ENCODE data around the gene CXorf58.
"Not testable (repeated sequence)": the region's sequence is repeated elsewhere in the genome, so short reads cannot be mapped to it uniquely, and the experiment has no call there.

The CXorf58 gene

GRCh38 chrX:23959781-23960180 lies 52.0 kb downstream of the CXorf58 start:
- TF ChIP-seq CTCF (conservative IDR thresholded peaks at IDR 0.05) (no peak), ZFX (IDR thresholded peaks at IDR 0.05) (no peak)
- H3K27ac ChIP-seq = no peak overlapping the region

GRCh38 chrX:23964191-23964590 lies 56.4 kb downstream of the CXorf58 start:
- TF ChIP-seq ZFX (IDR thresholded peaks at IDR 0.05) = no peak
- no peak for TF ChIP-seq CTCF (conservative IDR thresholded peaks at IDR 0.05)
- H3K27ac ChIP-seq = no peak overlapping the region

GRCh38 chrX:23965630-23966029 lies 57.8 kb downstream of the CXorf58 start:
- not testable (repeated sequence) for H3K27ac ChIP-seq

GRCh38 chrX:23978491-23978890 lies 70.7 kb downstream of the CXorf58 start:
- no peak overlapping the region for H3K27ac ChIP-seq
- TF ChIP-seq CTCF (conservative IDR thresholded peaks at IDR 0.05) (no peak), ZFX (IDR thresholded peaks at IDR 0.05) (no peak)

GRCh38 chrX:23980011-23980441 lies 72.2 kb downstream of the CXorf58 start:
- H3K27ac ChIP-seq = no peak overlapping the region
- TF ChIP-seq CTCF (conservative IDR thresholded peaks at IDR 0.05) = no peak
- TF ChIP-seq ZFX (IDR thresholded peaks at IDR 0.05) = no peak

- no peak overlapping the region for H3K27ac ChIP-seq
- TF ChIP-seq ZFX (IDR thresholded peaks at IDR 0.05) (no peak), CTCF (conservative IDR thresholded peaks at IDR 0.05) (no peak)
These were observed 73.4 kb downstream of the CXorf58 start for GRCh38 chrX:23981222-23981621.

- TF ChIP-seq CTCF (conservative IDR thresholded peaks at IDR 0.05) = no peak
- TF ChIP-seq ZFX (IDR thresholded peaks at IDR 0.05) = no peak
- no peak overlapping the region for H3K27ac ChIP-seq
These were observed 73.9 kb downstream of the CXorf58 start for GRCh38 chrX:23981711-23982110.

GRCh38 chrX:23982891-23983290 lies 75.1 kb downstream of the CXorf58 start:
- TF ChIP-seq CTCF (conservative IDR thresholded peaks at IDR 0.05) (no peak), ZFX (IDR thresholded peaks at IDR 0.05) (no peak)

More at GRCh38 chrX:23982891-23983290, 75.1 kb downstream of the CXorf58 start:
- no peak overlapping the region for H3K27ac ChIP-seq
